ENCODE results near the gene RNASE3. TPM values are rescaled to one million over a fixed set of nuclear protein-coding genes. Genes with fewer than 3 reads are reported as not detected.
"Not testable (repeated sequence)": the region's sequence is repeated elsewhere in the genome, so short reads cannot be mapped to it uniquely, and the experiment has no call there.

Gene RNASE3
- not detected for total RNA-seq
- polyA plus RNA-seq = not detected

- H3K27ac Mint-ChIP-seq = peak within 1 kb of the TSS in 1 of 7 donors; percentile 48
- H3K4me3 Mint-ChIP-seq; intact Hi-C loops (cut with micrococcal nuclease); POLR2A ChIA-PET (ENCODE audit: partially characterized antibody); H3K27ac ChIP-seq (ENCODE audit: low read depth, low read length); H3K36me3 Mint-ChIP-seq; DNase-seq; H3K9me3 ChIP-seq (ENCODE audit: control insufficient read depth in 1 of 2, low read length in 2 of 2); H3K4me1 Mint-ChIP-seq; H3K4me1 ChIP-seq (ENCODE audit: insufficient read depth, low read length); H3K27me3 ChIP-seq (ENCODE audit: insufficient read depth, low read length); H3K4me3 ChIP-seq (ENCODE audit: low read length in 2 of 2); H3K36me3 ChIP-seq (ENCODE audit: insufficient read depth, low read length); H3K9me3 Mint-ChIP-seq; CTCF ChIA-PET (ENCODE audit: partially characterized antibody): not testable (repeated sequence)
- H3K27me3 Mint-ChIP-seq = peaks cover 12 to 35% of the 10 kb centered on the region in 2 donors
Observed at GRCh38 chr14:20891126-20891825, at the start of gene RNASE3. TSS of gene RNASE3 (plus strand) at chr14:20891385. CDS start at chr14:20891687, 302 bp downstream.

GRCh38 chr14:20846560-20846959 is 44.6 kb upstream of the RNASE3 start:
- intact Hi-C loops (cut with micrococcal nuclease) = no loop called here
- Mint-ChIP-seq H3K9me3 (no peaks in the 10 kb centered on the region), H3K27me3 (peaks cover 4 to 5% of the 10 kb centered on the region in 2 donors), H3K27ac (no peak overlapping the region), H3K4me1 (no peaks in the 10 kb centered on the region), H3K36me3 (no peaks in the 10 kb centered on the region), H3K4me3 (no peak overlapping the region)
- Histone ChIP-seq H3K9me3 (ENCODE audit: control insufficient read depth in 1 of 2, low read length in 2 of 2) (no peaks in the 10 kb centered on the region), H3K36me3 (ENCODE audit: insufficient read depth, low read length) (no peaks in the 10 kb centered on the region), H3K27me3 (ENCODE audit: insufficient read depth, low read length) (no peaks in the 10 kb centered on the region), H3K4me3 (ENCODE audit: low read length in 2 of 2) (no peak overlapping the region), H3K4me1 (ENCODE audit: insufficient read depth, low read length) (no peaks in the 10 kb centered on the region), H3K27ac (ENCODE audit: low read depth, low read length) (no peak overlapping the region)
- no peak for DNase-seq
- POLR2A ChIA-PET (ENCODE audit: partially characterized antibody) = no interaction called here
- CTCF ChIA-PET (ENCODE audit: partially characterized antibody) = interaction anchor here (1.0 to 1.7 kb wide), 2 partner anchors 11 to 12 kb away, joined by 3 to 4 read pairs; no protein-coding TSS in a partner anchor

GRCh38 chr14:20848316-20848954 is 42.8 kb upstream of the RNASE3 start:
- Histone ChIP-seq H3K4me1 (ENCODE audit: insufficient read depth, low read length) (no peaks in the 10 kb centered on the region), H3K36me3 (ENCODE audit: insufficient read depth, low read length) (no peaks in the 10 kb centered on the region), H3K27ac (ENCODE audit: low read depth, low read length) (no peak overlapping the region), H3K9me3 (ENCODE audit: control insufficient read depth in 1 of 2, low read length in 2 of 2) (no peaks in the 10 kb centered on the region), H3K4me3 (ENCODE audit: low read length in 2 of 2) (no peak overlapping the region), H3K27me3 (ENCODE audit: insufficient read depth, low read length) (no peaks in the 10 kb centered on the region)
- no peaks in the 10 kb centered on the region for H3K9me3 Mint-ChIP-seq
- intact Hi-C loops (cut with micrococcal nuclease) = no loop called here
- no peak for DNase-seq
- H3K27me3 Mint-ChIP-seq = peaks cover 3 to 5% of the 10 kb centered on the region in 2 donors
- CTCF ChIA-PET (ENCODE audit: partially characterized antibody) = interaction anchor here (3.1 kb wide), 1 partner anchor 9 kb away, joined by 16 read pairs; no protein-coding TSS in a partner anchor
- H3K36me3 Mint-ChIP-seq = no peaks in the 10 kb centered on the region
- H3K4me1 Mint-ChIP-seq = no peaks in the 10 kb centered on the region
- POLR2A ChIA-PET (ENCODE audit: partially characterized antibody) = no interaction called here
- no peak overlapping the region for H3K27ac Mint-ChIP-seq
- no peak overlapping the region for H3K4me3 Mint-ChIP-seq

GRCh38 chr14:20848955-20849570 is 42.1 kb upstream of the RNASE3 start:
- Mint-ChIP-seq H3K4me1 (no peaks in the 10 kb centered on the region), H3K4me3 (no peak overlapping the region), H3K27ac (no peak overlapping the region), H3K36me3 (no peaks in the 10 kb centered on the region), H3K27me3 (peaks cover 3 to 5% of the 10 kb centered on the region in 2 donors), H3K9me3 (no peaks in the 10 kb centered on the region)
- CTCF ChIA-PET (ENCODE audit: partially characterized antibody) = interaction anchor here (0.8 to 3.1 kb wide), 2 partner anchors 9 to 18 kb away, joined by 3 to 16 read pairs; no protein-coding TSS in a partner anchor
- Histone ChIP-seq H3K27me3 (ENCODE audit: insufficient read depth, low read length) (no peaks in the 10 kb centered on the region), H3K36me3 (ENCODE audit: insufficient read depth, low read length) (no peaks in the 10 kb centered on the region), H3K4me1 (ENCODE audit: insufficient read depth, low read length) (no peaks in the 10 kb centered on the region), H3K4me3 (ENCODE audit: low read length in 2 of 2) (no peak overlapping the region), H3K9me3 (ENCODE audit: control insufficient read depth in 1 of 2, low read length in 2 of 2) (no peaks in the 10 kb centered on the region), H3K27ac (ENCODE audit: low read depth, low read length) (no peak overlapping the region)
- DNase-seq = no peak
- intact Hi-C loops (cut with micrococcal nuclease) = no loop called here
- POLR2A ChIA-PET (ENCODE audit: partially characterized antibody) = no interaction called here

- no peak overlapping the region for H3K4me3 Mint-ChIP-seq
- intact Hi-C loops (cut with micrococcal nuclease) = loop anchor here (10.0 kb wide), 1 partner anchor 528 kb away; no protein-coding TSS in a partner anchor
- Histone ChIP-seq H3K4me3 (ENCODE audit: low read length in 2 of 2) (no peak overlapping the region), H3K36me3 (ENCODE audit: insufficient read depth, low read length) (no peaks in the 10 kb centered on the region), H3K27ac (ENCODE audit: low read depth, low read length) (no peak overlapping the region), H3K4me1 (ENCODE audit: insufficient read depth, low read length) (no peaks in the 10 kb centered on the region), H3K27me3 (ENCODE audit: insufficient read depth, low read length) (peaks cover 2% of the 10 kb centered on the region), H3K9me3 (ENCODE audit: control insufficient read depth in 1 of 2, low read length in 2 of 2) (no peaks in the 10 kb centered on the region)
- no peaks in the 10 kb centered on the region for H3K36me3 Mint-ChIP-seq
- H3K27me3 Mint-ChIP-seq = peaks cover 8 to 10% of the 10 kb centered on the region in 2 donors
- H3K27ac Mint-ChIP-seq = no peak overlapping the region
- CTCF ChIA-PET (ENCODE audit: partially characterized antibody) = interaction anchor here (1.6 to 6.5 kb wide), 2 partner anchors 118 to 157 kb away, joined by 3 to 64 read pairs; no protein-coding TSS in a partner anchor
- peaks cover 0 to 7% (median 4%) of the 10 kb centered on the region in 4 donors for H3K4me1 Mint-ChIP-seq
- POLR2A ChIA-PET (ENCODE audit: partially characterized antibody) = no interaction called here
- no peaks in the 10 kb centered on the region for H3K9me3 Mint-ChIP-seq
- DNase-seq = no peak
Observed at GRCh38 chr14:20853042-20853441, 38.1 kb upstream of the RNASE3 start.

- Histone ChIP-seq H3K27ac (ENCODE audit: low read depth, low read length) (no peak overlapping the region), H3K4me1 (ENCODE audit: insufficient read depth, low read length) (no peaks in the 10 kb centered on the region), H3K9me3 (ENCODE audit: control insufficient read depth in 1 of 2, low read length in 2 of 2) (no peaks in the 10 kb centered on the region), H3K36me3 (ENCODE audit: insufficient read depth, low read length) (no peaks in the 10 kb centered on the region), H3K4me3 (ENCODE audit: low read length in 2 of 2) (no peak overlapping the region), H3K27me3 (ENCODE audit: insufficient read depth, low read length) (peaks cover 3% of the 10 kb centered on the region)
- no peak overlapping the region for H3K27ac Mint-ChIP-seq
- intact Hi-C loops (cut with micrococcal nuclease) = loop anchor here (1.0 to 10.0 kb wide), 5 partner anchors 97 to 531 kb away; partner anchors contain the start of gene TMEM253
- H3K9me3 Mint-ChIP-seq = no peaks in the 10 kb centered on the region
- H3K4me3 Mint-ChIP-seq = no peak overlapping the region
- ChIA-PET POLR2A (ENCODE audit: partially characterized antibody) (interaction anchor here (0.7 kb wide), 1 partner anchor 116 kb away, joined by 5 read pairs; no protein-coding TSS in a partner anchor), CTCF (ENCODE audit: partially characterized antibody) (interaction anchor here (0.8 to 6.5 kb wide), 13 partner anchors 11 to 192 kb away, joined by 3 to 64 read pairs (median 5); no protein-coding TSS in a partner anchor)
- no peaks in the 10 kb centered on the region for H3K36me3 Mint-ChIP-seq
- peaks cover 0 to 8% (median 4%) of the 10 kb centered on the region in 4 donors for H3K4me1 Mint-ChIP-seq
- DNase-seq = peak; percentile 47 to 62 (median 57)
- peaks cover 16 to 17% of the 10 kb centered on the region in 2 donors for H3K27me3 Mint-ChIP-seq
Observed at GRCh38 chr14:20855652-20856291, 35.4 kb upstream of the RNASE3 start.
